ENCODE data around the gene PLA2G10.
"Not testable (repeated sequence)": the region's sequence is repeated elsewhere in the genome, so short reads cannot be mapped to it uniquely, and the experiment has no call there.

GRCh38 chr16:14701859-14702258, 7.8 kb upstream of the PLA2G10 start:
- TF ChIP-seq CTCF (conservative IDR thresholded peaks at IDR 0.05), result 0 out of 2 replicates have a peak, but pooled peaks have one; percentile 17
- TF ChIP-seq EZH2 (IDR thresholded peaks at IDR 0.05; ENCODE audit: low read depth), result not testable (repeated sequence)

Measured in PC-9 (cell line).